GM13977 (cell line): Measurements from ENCODE around the gene LDHB.
"Not testable (repeated sequence)": the region's sequence is repeated elsewhere in the genome, so short reads cannot be mapped to it uniquely, and the experiment has no call there.

Experiments used
- DNase-seq: peaks from one replicate; pipeline ENCODE4 v3.0.0; 2012; ENCODE audit warnings: low spot score
- CTCF ChIP-seq: IDR thresholded peaks from 2 replicates; pipeline ENCODE4 v1.5.1; 2012; ENCODE audit warnings: mild to moderate bottlenecking, control low read depth; ENCODE audit not compliant: insufficient read depth; ENCODE audit errors: extremely low read depth, missing control alignments
- in situ Hi-C: fragments of 300-500 bp; cut with MboI; formaldehyde crosslinking; loops from one replicate; pipeline ENCODE4 v1.12.0; 2022; ENCODE audit warnings: low sequenced_read_pairs, low pct_unique_long_range_greater_than_20kb, mixed read lengths, inconsistent platforms; ENCODE audit not compliant: unreplicated experiment

The LDHB gene

DNA sequence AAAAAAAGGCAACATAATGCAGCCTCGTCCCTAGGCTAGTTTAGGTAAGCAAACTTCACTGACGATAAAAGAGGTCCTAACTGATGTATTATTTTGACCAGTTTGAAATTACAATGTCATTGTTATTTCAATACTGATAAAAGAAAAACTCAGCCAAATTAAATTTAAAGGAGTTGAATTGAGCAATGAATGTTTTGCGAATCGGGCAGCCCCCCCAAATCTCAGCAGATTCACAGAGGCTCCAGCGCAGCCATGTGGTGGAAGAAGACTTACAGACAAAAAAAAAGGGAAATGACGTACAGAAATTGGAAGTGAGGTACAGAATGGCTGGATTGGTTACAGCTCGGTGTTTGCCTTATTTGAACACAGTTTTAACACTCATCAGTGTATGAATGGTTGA lies 8.2 kb upstream of the LDHB start:
- no peak for TF ChIP-seq CTCF
- in situ Hi-C loops, result no loop called here
- DNase-seq, result no peak

DNA sequence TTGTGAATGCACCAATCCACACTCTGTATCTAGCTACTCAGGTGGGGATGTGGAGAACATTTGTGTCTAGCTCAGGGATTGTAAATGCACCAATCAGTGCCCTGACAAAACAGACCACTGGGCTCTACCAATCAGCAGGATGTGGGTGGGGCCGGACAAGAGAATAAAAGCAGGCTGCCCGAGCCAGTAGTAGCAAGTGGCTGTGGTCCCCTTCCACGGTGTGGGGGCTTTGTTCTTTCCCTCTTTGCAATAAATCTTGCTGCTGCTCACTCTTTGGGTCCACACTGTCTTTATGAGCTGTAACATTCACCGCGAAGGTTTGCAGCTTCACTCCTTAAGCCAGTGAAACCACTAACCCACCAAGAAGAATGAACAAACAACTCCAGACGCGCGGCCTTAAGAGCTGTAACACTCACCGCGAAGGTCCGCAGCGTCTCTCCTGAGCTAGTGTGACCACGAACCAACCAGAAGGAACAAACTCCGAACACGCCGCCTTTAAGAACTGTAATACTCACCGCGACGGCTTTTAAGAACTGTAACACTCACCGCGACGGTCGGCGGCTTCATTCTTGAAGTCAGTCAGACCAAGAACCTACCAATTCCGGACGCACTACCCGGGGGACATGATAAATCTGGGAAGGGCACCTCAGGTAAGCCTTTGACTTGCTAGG lies 4.6 kb upstream of the LDHB start:
- TF ChIP-seq CTCF, result no peak
- no peak for DNase-seq
- in situ Hi-C loops, result no loop called here

- in situ Hi-C loops, DNase-seq: not testable (repeated sequence)
Observed at GRCh38 chr12:21661396-21662093, 3.9 kb upstream of the LDHB start.

DNA sequence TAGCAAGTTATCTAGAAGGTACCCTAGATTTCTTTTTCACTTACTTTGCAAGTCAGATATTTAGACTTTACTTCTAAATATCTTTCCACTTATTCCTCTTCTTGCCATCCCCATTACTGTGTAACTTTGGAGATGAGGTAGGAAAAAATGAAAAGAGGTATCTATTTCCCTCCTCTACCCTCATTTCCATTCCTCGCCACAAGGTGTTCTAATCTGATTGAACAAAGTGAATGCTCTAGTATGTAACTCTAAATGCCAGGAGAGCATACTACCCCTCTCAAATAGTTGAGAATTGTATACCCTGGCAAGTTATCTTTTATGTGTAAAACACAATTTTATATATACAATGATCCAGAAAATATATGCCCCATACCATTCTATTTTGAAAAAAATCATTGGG lies 1.7 kb upstream of the LDHB start:
- no peak for DNase-seq

DNA sequence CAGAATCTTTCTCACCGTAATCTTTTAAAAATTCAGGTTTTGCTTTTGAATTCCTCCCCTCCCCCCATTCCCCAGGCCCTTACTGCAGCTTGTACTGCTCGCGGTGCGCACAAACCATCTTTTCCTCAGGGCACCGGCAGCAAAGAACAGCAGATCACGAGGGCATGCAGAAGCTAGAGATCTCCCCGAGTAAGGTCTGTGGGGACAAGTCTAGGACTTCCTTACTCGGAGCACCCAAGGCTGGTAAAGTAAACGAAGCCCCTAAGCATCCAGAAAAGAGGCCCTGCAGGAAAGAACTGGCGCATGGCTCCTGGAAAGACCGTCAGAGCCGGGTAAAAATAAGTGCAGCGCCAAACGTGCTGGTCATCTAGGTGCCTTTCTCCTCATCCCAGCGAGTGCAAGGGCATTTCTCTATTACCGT lies 727 bp downstream of the LDHB start:
- DNase-seq, result no peak

More for the DNA sequence above, 1.7 kb upstream of the LDHB start:
- TF ChIP-seq CTCF, result no peak
- in situ Hi-C loops, result no loop called here

DNA sequence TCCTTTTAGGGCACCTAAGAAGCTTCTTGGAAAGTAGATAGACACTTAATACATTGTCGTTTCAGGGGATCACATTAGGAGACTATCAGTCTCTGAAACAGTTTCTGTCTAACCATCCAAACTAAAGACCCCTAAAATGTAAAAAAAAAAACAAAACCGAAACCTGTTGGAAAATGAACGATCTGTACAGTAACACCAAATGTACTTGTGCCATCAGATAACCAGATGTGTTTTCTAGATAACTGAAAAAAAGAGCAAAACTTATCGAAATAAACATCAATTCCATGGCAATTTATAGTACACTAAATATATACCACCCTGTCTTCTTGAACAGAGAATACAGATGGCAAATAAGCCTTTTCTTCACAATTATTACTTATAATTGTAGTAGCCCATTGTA lies 2.1 kb downstream of the LDHB start:
- in situ Hi-C loops, result no loop called here
- no peak for DNase-seq
- no peak for TF ChIP-seq CTCF

More for the DNA sequence above, 727 bp downstream of the LDHB start:
- TF ChIP-seq CTCF, result no peak
- in situ Hi-C loops, result no loop called here

- no peak for DNase-seq
- TF ChIP-seq CTCF, result no peak
- in situ Hi-C loops, result no loop called here
Observed at GRCh38 chr12:21651821-21652220, 5.8 kb downstream of the LDHB start.
